HEK293 (cell line): Measurements from ENCODE around the gene RCL1.

Source experiments
- CTCF ChIP-seq: fragments of 450-650 bp; formaldehyde crosslinking; IDR thresholded peaks from 2 replicates; pipeline ENCODE4 v1.5.1; 2016; ENCODE audit warnings: missing biosample characterization, missing genetic modification characterization
- ELK4 ChIP-seq: IDR thresholded peaks from 2 replicates; pipeline ENCODE4 v1.6.1; 2011; ENCODE audit warnings: mild to moderate bottlenecking, low read depth, low read length, borderline replicate concordance
- HOXA7 ChIP-seq: sonication (generic); formaldehyde crosslinking; IDR thresholded peaks from 2 replicates; pipeline ENCODE4 v1.8.1; 2022; ENCODE audit warnings: missing genetic modification reagents, borderline replicate concordance
- MZF1 ChIP-seq: fragments of 450-650 bp; formaldehyde crosslinking; IDR thresholded peaks from 2 replicates; pipeline ENCODE4 v1.5.1; 2017; ENCODE audit warnings: missing biosample characterization, missing genetic modification characterization, borderline replicate concordance
- YY1 ChIP-seq: fragments of 450-650 bp; formaldehyde crosslinking; IDR thresholded peaks from 2 replicates; pipeline ENCODE4 v1.5.1; 2018; ENCODE audit warnings: missing biosample characterization, missing genetic modification characterization
- ZFHX2 ChIP-seq: fragments of 450-650 bp; formaldehyde crosslinking; conservative IDR thresholded peaks from 2 replicates; pipeline ENCODE4 v1.5.1; 2016; ENCODE audit warnings: missing biosample characterization, missing genetic modification characterization
- ZNF529 ChIP-seq: fragments of 450-650 bp; formaldehyde crosslinking; IDR thresholded peaks from 2 replicates; pipeline ENCODE4 v1.5.1; 2017; ENCODE audit warnings: missing genetic modification characterization, missing biosample characterization; ENCODE audit not compliant: insufficient replicate concordance
- TF ChIP-seq, protein P1 (sequence below): fragments of 450-650 bp; formaldehyde crosslinking; IDR thresholded peaks from 2 replicates; pipeline ENCODE4 v1.5.1; 2016; ENCODE audit warnings: missing biosample characterization, missing genetic modification characterization
- TF ChIP-seq, protein P2 (sequence below): fragments of 450-650 bp; formaldehyde crosslinking; IDR thresholded peaks from 2 replicates; pipeline ENCODE4 v1.5.1; 2016; ENCODE audit warnings: missing biosample characterization, missing genetic modification characterization, low read depth
- TF ChIP-seq, protein P3 (sequence below): fragments of 450-650 bp; formaldehyde crosslinking; IDR thresholded peaks from 2 replicates; pipeline ENCODE4 v1.5.1; 2016; ENCODE audit warnings: missing biosample characterization, missing genetic modification characterization

DNA sequence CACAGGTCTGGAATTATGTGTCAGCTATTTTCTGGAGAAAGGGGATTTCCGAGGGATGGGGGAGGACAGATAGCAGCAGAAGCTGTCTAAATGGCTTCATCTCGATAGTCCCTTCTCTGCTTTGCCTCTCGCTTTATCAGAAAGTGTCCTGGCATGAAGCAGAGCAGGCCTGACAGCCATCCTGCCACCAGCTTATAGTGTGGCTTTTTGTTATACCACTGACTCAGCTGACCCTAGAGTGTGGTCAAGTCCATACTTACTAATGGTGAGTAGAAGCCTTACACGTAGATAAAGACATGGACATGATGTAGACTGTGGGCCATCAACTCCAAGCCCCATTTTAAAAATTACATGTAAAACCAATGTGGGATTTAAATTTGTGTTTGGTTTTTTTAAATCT is 50.0 kb downstream of the RCL1 start:
- no peak for TF ChIP-seq YY1 (tag by site-specific recombination)
- no peak for TF ChIP-seq CTCF (tag by site-specific recombination)
- TF ChIP-seq ZNF529 (tag by site-specific recombination): no peak
- TF ChIP-seq, protein P1, sequence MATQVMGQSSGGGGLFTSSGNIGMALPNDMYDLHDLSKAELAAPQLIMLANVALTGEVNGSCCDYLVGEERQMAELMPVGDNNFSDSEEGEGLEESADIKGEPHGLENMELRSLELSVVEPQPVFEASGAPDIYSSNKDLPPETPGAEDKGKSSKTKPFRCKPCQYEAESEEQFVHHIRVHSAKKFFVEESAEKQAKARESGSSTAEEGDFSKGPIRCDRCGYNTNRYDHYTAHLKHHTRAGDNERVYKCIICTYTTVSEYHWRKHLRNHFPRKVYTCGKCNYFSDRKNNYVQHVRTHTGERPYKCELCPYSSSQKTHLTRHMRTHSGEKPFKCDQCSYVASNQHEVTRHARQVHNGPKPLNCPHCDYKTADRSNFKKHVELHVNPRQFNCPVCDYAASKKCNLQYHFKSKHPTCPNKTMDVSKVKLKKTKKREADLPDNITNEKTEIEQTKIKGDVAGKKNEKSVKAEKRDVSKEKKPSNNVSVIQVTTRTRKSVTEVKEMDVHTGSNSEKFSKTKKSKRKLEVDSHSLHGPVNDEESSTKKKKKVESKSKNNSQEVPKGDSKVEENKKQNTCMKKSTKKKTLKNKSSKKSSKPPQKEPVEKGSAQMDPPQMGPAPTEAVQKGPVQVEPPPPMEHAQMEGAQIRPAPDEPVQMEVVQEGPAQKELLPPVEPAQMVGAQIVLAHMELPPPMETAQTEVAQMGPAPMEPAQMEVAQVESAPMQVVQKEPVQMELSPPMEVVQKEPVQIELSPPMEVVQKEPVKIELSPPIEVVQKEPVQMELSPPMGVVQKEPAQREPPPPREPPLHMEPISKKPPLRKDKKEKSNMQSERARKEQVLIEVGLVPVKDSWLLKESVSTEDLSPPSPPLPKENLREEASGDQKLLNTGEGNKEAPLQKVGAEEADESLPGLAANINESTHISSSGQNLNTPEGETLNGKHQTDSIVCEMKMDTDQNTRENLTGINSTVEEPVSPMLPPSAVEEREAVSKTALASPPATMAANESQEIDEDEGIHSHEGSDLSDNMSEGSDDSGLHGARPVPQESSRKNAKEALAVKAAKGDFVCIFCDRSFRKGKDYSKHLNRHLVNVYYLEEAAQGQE: no peak
- TF ChIP-seq ZFHX2 (tag by site-specific recombination): no peak
- TF ChIP-seq, protein P2, sequence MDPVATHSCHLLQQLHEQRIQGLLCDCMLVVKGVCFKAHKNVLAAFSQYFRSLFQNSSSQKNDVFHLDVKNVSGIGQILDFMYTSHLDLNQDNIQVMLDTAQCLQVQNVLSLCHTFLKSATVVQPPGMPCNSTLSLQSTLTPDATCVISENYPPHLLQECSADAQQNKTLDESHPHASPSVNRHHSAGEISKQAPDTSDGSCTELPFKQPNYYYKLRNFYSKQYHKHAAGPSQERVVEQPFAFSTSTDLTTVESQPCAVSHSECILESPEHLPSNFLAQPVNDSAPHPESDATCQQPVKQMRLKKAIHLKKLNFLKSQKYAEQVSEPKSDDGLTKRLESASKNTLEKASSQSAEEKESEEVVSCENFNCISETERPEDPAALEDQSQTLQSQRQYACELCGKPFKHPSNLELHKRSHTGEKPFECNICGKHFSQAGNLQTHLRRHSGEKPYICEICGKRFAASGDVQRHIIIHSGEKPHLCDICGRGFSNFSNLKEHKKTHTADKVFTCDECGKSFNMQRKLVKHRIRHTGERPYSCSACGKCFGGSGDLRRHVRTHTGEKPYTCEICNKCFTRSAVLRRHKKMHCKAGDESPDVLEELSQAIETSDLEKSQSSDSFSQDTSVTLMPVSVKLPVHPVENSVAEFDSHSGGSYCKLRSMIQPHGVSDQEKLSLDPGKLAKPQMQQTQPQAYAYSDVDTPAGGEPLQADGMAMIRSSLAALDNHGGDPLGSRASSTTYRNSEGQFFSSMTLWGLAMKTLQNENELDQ (tag by site-specific recombination): no peak
- TF ChIP-seq, protein P3, sequence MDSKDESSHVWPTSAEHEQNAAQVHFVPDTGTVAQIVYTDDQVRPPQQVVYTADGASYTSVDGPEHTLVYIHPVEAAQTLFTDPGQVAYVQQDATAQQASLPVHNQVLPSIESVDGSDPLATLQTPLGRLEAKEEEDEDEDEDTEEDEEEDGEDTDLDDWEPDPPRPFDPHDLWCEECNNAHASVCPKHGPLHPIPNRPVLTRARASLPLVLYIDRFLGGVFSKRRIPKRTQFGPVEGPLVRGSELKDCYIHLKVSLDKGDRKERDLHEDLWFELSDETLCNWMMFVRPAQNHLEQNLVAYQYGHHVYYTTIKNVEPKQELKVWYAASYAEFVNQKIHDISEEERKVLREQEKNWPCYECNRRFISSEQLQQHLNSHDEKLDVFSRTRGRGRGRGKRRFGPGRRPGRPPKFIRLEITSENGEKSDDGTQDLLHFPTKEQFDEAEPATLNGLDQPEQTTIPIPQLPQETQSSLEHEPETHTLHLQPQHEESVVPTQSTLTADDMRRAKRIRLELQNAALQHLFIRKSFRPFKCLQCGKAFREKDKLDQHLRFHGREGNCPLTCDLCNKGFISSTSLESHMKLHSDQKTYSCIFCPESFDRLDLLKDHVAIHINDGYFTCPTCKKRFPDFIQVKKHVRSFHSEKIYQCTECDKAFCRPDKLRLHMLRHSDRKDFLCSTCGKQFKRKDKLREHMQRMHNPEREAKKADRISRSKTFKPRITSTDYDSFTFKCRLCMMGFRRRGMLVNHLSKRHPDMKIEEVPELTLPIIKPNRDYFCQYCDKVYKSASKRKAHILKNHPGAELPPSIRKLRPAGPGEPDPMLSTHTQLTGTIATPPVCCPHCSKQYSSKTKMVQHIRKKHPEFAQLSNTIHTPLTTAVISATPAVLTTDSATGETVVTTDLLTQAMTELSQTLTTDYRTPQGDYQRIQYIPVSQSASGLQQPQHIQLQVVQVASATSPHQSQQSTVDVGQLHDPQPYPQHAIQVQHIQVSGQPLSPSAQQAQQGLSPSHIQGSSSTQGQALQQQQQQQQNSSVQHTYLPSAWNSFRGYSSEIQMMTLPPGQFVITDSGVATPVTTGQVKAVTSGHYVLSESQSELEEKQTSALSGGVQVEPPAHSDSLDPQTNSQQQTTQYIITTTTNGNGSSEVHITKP: no peak
- no peak for TF ChIP-seq ELK4
- no peak for TF ChIP-seq MZF1 (tag by site-specific recombination)
- no peak for TF ChIP-seq HOXA7 (CRISPR knock-in tag)
